GM12874 (cell line): ENCODE measurements around the gene DLGAP1.

Experiments
- TF ChIP-seq, protein P1 (sequence below): IDR thresholded peaks from 2 replicates; pipeline ENCODE4 v1.5.1; 2011; ENCODE audit warnings: low read depth, mild to moderate bottlenecking, control low read depth, low read length, moderate library complexity; ENCODE audit not compliant: insufficient read depth

The DLGAP1 gene

DNA sequence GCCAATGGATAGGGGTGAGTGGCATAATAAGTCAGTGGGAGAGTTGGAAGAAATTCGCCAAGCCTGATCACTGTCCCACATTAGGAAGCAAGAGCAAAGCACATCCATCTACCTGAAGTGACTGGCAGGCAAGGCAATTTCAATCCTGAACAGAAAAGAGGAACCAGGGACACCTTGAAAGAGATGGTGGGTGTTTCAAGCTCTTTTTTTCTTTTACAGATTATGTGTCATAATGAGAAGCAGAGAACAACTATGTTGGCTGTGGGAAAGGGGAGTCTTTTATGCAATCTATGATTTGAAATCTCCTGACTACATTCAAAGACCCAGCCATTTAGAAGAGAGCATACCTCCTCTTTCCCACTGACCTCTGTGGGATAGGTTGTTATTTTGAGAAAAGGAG, 941.6 kb downstream of the DLGAP1 start:
- TF ChIP-seq, protein P1, sequence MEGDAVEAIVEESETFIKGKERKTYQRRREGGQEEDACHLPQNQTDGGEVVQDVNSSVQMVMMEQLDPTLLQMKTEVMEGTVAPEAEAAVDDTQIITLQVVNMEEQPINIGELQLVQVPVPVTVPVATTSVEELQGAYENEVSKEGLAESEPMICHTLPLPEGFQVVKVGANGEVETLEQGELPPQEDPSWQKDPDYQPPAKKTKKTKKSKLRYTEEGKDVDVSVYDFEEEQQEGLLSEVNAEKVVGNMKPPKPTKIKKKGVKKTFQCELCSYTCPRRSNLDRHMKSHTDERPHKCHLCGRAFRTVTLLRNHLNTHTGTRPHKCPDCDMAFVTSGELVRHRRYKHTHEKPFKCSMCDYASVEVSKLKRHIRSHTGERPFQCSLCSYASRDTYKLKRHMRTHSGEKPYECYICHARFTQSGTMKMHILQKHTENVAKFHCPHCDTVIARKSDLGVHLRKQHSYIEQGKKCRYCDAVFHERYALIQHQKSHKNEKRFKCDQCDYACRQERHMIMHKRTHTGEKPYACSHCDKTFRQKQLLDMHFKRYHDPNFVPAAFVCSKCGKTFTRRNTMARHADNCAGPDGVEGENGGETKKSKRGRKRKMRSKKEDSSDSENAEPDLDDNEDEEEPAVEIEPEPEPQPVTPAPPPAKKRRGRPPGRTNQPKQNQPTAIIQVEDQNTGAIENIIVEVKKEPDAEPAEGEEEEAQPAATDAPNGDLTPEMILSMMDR, result no peak

GRCh38 chr18:3511980-3512379, 943.1 kb downstream of the DLGAP1 start:
- TF ChIP-seq, protein P1, result no peak

DNA sequence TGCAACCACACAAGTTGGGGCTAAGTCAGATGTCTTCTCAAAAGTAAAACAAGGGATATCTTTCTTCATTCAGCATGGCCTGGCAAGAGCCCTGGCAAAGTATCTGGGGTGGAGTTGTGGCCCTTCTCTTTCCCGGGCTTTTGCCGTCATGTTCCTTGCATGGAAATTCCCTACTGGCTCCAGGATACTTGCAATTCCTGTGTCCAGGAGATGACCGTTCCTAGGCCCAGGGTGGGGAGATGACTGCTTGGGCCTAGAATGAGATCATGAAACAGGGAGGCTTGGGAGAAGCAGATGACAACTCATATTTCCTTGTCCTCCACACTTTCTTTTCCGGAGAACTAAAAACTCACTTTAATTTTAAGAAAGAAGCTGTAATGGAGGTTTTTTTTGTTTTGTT, 944.2 kb downstream of the DLGAP1 start:
- TF ChIP-seq, protein P1, result no peak

- TF ChIP-seq, protein P1, result no peak
Observed at GRCh38 chr18:3510024-3510423, 945.1 kb downstream of the DLGAP1 start.

GRCh38 chr18:3508576-3509549, 946.2 kb downstream of the DLGAP1 start:
- TF ChIP-seq, protein P1, result no peak

DNA sequence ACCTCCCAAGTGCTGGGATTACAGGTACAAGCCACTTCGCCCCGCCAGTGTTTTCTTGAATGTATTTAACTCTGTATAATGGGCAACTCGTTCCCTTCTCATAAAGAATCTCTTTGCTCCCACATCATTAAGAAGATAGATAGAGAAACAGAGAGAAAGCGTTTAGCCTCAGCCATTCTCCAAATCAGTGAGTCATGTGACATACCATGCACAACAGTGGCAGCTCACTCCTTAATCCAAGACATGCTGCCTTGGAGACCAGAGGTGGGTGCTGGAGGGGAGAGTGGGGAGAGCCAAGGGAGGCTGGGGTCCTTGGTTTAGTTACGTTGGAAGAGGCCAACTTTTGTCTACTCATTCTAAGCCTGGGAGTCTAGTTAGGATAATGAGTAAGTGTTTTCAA, 950.5 kb downstream of the DLGAP1 start:
- TF ChIP-seq, protein P1, result no peak

DNA sequence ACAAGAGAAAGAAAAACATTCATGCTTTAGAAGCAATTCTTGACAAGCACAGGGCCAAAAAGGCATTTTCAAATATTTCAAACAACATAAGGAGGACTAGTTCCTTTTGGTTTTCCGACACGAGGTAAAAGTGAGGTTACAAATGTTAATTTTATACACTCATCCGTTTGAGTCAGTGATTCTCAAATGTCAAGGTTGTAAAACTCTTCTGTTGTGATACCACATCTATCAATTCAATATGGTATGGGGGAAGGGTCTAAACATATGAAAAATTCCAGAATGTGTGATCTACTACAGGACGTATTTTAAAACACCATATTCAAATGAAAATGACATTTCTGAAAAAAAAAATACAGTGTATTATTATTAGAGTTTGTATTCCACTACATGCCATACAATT, 952.5 kb downstream of the DLGAP1 start:
- TF ChIP-seq, protein P1, result no peak
